ENCODE data around the gene RAPGEF2.
A peak's percentile ranks its signal among the peaks of the same experiment; 100 is the strongest.

The RAPGEF2 gene

DNA sequence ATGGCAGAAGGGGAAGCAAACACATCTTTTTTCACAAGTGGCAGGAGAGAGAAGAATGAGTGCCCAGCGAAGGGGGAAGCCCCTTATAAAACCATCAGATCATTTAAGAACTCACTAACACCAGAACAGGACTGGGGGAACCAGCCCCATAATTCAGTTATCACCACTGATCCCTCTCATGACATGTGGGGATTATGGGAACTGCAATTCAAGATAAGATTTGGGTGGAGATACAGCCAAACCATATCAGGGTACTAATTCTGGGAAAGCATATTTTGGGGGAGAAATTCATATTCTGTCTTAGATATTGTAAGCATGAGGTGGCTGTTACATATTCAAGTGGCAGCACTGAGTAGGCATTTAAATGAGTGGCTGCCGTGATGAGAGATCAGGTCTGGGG lies 87.8 kb downstream of the RAPGEF2 start:
- TF ChIP-seq CTCF (IDR thresholded peaks at IDR 0.05): no peak

GRCh38 chr4:159191989-159192388 lies 89.1 kb downstream of the RAPGEF2 start:
- TF ChIP-seq CTCF (IDR thresholded peaks at IDR 0.05): peak; percentile 55; the same call in 1 of the 2 replicates

DNA sequence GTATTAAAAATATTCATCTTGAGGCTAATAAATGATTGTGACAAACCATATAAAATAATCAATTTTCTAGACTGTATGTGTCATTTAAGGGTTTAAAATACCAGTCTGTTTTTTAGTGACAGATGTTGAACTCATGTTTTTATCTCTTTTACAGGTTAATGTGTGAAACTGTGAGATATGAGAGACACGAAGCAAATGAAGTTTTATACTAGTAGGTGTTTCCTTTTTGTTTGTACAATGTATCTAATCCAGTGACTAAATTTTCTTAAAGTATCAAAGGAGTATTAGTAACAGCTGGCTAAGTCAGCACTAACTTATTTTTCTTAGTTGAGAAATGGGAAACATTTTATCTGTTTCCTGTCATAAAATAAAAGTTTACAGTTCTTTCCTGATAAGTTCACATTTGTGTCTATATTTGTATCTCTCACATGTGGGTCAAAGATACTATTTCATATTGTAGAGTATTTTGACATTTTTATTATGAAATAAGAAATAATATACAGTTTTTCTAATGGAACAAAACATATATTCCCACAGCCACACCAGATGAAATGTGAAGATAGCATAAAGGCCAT lies 90.3 kb downstream of the RAPGEF2 start:
- no peak for TF ChIP-seq CTCF (IDR thresholded peaks at IDR 0.05)

- TF ChIP-seq CTCF (IDR thresholded peaks at IDR 0.05): no peak
These were observed 92.5 kb downstream of the RAPGEF2 start for GRCh38 chr4:159195361-159195769.

DNA sequence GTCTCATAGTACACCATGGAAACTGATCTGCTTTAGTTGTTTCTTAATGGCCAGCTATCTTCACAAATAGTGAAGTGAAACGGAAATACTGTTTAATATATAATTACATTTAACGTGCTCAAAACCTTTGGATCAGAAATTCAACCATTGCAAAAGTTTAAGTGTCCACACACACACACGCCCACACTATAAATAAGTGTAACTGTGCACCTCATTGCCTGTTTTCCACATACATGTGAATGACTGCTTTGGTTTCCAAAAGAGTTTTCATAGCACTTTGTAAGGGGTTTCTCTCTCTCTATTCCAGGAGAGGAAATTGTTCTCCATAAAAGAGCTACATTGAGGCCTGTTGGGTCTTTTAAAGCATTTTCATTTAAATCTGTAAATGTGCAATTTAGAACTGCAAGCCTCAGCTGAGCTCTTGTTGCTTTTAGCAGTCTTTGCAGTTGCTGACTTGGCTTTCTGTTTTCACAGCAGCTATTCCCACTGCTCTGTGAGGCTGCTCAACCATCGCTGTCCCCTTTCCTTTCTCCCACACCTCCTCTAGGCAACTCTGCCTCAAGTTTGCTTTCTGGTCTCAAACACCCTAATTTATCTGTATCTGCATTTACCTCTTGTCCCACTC lies 94.5 kb downstream of the RAPGEF2 start:
- no peak for TF ChIP-seq CTCF (IDR thresholded peaks at IDR 0.05)

GRCh38 chr4:159197885-159198269 lies 95.0 kb downstream of the RAPGEF2 start:
- no peak for TF ChIP-seq CTCF (IDR thresholded peaks at IDR 0.05)

DNA sequence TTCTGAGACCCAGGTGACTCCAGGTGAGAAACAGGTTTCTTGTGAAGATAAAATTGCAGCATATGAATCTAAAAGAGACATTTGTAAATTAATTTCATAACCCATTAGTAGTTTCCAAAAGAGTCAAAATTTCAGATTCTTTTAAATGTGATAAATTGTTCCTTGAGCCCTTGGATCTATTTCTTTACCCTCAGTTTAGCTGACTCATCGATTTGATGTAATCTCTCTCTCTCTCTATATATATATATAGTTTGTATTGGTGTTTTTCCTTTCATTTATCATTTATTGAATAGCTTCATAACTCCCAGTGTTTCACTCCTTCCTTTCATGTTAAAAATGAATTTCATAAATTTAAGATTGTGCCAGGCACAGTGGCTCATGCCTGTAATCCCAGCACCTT lies 96.9 kb downstream of the RAPGEF2 start:
- TF ChIP-seq CTCF (IDR thresholded peaks at IDR 0.05): no peak

DNA sequence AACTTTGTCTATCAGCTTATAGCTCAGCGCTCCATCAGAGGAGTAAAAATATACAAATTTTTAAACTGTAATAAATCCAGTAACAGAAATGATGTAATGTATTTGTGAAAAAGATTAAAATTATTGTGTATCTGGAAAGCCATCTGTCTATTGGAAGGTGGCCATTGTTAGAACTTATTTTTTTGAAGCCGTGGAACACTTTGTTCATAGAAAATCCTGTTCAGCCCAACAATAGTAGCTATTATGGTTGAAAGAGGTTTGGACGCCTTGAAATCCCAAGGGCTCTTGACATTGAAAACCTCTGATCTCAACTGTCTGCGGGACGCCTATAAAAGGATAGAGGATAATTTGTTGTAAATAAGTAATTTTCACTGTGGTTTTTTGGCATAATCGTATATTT lies 98.3 kb downstream of the RAPGEF2 start:
- TF ChIP-seq CTCF (IDR thresholded peaks at IDR 0.05): no peak

Measured in LNCAP (cell line).